ENCODE data around the gene ST6GAL1.

Gene ST6GAL1

GRCh38 chr3:186915806-186916796 lies 14.2 kb upstream of the ST6GAL1 start:
- DNase-seq (ENCODE audit: low read depth), result no peak

- no peak for DNase-seq (ENCODE audit: low read depth)
These were observed 12.6 kb upstream of the ST6GAL1 start for GRCh38 chr3:186917512-186918312.

GRCh38 chr3:186920301-186920700 lies 10.0 kb upstream of the ST6GAL1 start:
- no peak for DNase-seq (ENCODE audit: low read depth)

GRCh38 chr3:186920796-186921195 lies 9.5 kb upstream of the ST6GAL1 start:
- DNase-seq (ENCODE audit: low read depth), result no peak

- no peak for DNase-seq (ENCODE audit: low read depth)
These were observed 8.7 kb upstream of the ST6GAL1 start for GRCh38 chr3:186921578-186921977.

- no peak for DNase-seq (ENCODE audit: low read depth)
These were observed 8.1 kb upstream of the ST6GAL1 start for GRCh38 chr3:186922224-186922623.

GRCh38 chr3:186922790-186923189 lies 7.5 kb upstream of the ST6GAL1 start:
- no peak for DNase-seq (ENCODE audit: low read depth)

- no peak for DNase-seq (ENCODE audit: low read depth)
These were observed 7.1 kb upstream of the ST6GAL1 start for GRCh38 chr3:186923241-186923640.

- DNase-seq (ENCODE audit: low read depth), result no peak
These were observed 4.5 kb upstream of the ST6GAL1 start for GRCh38 chr3:186925826-186926225.

GRCh38 chr3:186929186-186929585 lies 1.1 kb upstream of the ST6GAL1 start:
- DNase-seq (ENCODE audit: low read depth), result no peak

- DNase-seq (ENCODE audit: low read depth), result no peak
These were observed 641 bp upstream of the ST6GAL1 start for GRCh38 chr3:186929685-186930084.

- peak; percentile 22 for DNase-seq (ENCODE audit: low read depth)
These were observed 560 bp downstream of the ST6GAL1 start for GRCh38 chr3:186930641-186931531.

- DNase-seq (ENCODE audit: low read depth), result peak; percentile 37
These were observed 1.4 kb downstream of the ST6GAL1 start for GRCh38 chr3:186931532-186932280.

- no peak for DNase-seq (ENCODE audit: low read depth)
These were observed 2.2 kb downstream of the ST6GAL1 start for GRCh38 chr3:186932281-186933181.

- no peak for DNase-seq (ENCODE audit: low read depth)
These were observed 3.5 kb downstream of the ST6GAL1 start for GRCh38 chr3:186933816-186934215.

- DNase-seq (ENCODE audit: low read depth), result no peak
These were observed 4.8 kb downstream of the ST6GAL1 start for GRCh38 chr3:186935133-186935532.

GRCh38 chr3:186937017-186937875 lies 6.9 kb downstream of the ST6GAL1 start:
- no peak for DNase-seq (ENCODE audit: low read depth)

GRCh38 chr3:186938716-186939115 lies 8.4 kb downstream of the ST6GAL1 start:
- no peak for DNase-seq (ENCODE audit: low read depth)

GRCh38 chr3:186939536-186939935 lies 9.2 kb downstream of the ST6GAL1 start:
- DNase-seq (ENCODE audit: low read depth), result no peak

All from stimulated activated CD8-positive, alpha-beta memory T cell treated with anti-CD3 and anti-CD28 coated beads, Interleukin-15, amount 100 ng/mL, for 24 hours (primary cell).